NCI-H345 (cell line): ENCODE results near the gene LGALS7B.
"Not testable (repeated sequence)": the region's sequence is repeated elsewhere in the genome, so short reads cannot be mapped to it uniquely, and the experiment has no call there.

Source experiments
- DNase-seq: peaks from one replicate; lab custom pipeline; 2025; lab: John Stamatoyannopoulos, UW

Gene LGALS7B

DNA sequence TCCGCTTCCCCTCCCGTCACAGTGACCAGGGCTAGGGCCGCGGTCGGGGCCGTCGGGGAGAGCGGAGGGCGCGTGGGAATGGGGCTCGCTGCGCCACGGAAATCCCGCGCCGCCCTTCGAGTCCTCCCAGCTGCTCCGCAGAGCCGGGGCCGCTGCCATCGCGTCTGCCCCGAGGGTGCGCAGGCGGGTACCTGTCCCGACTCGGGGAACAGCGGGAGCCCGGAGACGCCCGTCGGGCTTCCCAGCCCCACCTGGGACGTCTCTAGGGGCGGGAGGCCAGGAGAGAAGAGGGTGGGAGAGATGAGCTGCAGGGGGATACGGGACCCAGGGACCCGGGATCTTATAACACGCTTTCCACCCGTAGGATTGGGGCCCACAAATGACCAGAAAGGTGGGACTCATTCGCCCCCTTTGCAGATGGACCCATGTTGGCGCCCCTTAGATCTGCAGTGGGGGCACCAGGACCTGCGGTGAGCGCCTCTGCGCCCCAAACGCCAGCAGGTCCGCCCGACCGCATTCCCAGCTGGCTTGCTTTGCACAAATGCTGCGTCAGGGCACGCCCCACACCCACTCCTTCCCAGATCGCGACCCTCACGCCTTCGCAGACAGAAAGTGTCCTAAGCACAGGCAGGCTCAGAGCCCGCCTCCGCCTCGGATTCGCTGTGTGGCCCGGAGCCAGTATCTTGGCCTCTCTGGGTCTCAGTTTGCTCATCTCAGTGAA is 18.6 kb upstream of the LGALS7B start:
- not testable (repeated sequence) for DNase-seq

DNA sequence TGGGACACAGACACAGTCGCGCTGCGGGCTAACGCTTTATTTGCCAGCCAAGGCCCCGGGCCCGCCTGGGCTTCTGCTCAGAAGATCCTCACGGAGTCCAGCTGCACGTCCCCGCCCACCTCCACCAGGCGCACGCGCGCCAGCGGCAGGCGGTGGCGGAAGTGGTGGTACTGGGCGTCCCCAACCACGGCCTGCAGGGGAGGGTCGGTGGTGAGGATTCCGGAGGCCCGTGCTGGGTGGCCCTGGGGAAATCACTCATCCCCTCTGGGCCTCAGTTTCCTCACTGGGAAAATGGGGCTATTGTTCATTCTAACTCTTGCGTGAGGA is 18.1 kb upstream of the LGALS7B start:
- DNase-seq: not testable (repeated sequence)

DNA sequence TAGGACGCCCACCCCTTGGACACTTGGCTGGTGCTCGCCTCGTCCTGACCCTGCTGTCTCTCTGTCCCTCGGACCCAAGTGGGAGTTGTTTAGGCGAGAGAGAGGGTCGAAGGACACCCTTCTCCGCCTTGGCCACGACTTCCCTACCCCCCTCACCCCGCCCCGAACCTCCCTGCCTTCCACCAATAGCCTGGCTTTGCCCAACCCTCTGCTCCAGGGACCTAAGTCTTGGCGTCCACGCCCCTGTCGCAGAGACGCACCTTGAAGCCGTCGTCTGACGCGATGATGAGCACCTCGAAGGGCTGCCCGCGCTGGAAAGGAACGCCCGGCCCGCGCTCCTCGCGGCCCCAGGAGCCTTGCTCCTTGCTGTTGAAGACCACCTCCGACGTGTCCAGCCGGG is 17.4 kb upstream of the LGALS7B start:
- DNase-seq: not testable (repeated sequence)

DNA sequence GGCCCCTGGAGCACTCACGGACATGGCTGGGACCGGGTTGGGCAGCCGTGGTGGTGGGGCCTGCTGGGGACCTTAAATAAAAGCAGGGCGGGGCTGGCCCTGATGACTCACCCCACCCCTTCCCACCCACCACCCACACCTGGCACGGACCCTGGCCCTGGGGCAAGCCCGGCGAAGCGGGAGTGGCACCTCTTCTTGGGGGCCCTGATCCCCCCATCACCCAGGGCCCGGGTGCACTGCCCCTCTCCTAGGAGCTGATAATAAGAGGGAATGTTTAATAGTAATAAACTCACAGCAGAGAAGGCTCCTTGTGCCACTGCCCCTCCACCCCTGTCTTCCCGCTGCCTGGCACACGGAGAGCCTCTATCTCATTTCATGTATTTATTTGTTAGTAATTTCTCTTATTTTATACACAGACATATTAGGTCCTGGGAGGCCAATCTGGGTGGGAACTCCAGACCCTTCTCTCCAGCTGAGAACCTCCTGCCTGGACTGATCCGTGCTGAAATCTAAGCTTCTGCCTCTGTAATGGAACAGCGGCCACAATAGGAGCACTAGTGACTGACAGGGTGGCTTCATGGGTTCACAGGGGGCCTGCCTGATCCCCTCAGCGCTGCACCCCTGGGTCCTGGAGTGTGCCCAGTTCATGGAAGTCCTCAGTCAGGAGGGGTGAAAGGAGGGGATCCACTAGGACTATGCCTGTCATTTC is 15.4 kb upstream of the LGALS7B start, which contains the start of gene LGALS7:
Gene LGALS7 (minus strand): TSS at position 49 of the 709 bp plus-strand sequence. CDS start 25 bp downstream, at position 24.
- no peak for DNase-seq

DNA sequence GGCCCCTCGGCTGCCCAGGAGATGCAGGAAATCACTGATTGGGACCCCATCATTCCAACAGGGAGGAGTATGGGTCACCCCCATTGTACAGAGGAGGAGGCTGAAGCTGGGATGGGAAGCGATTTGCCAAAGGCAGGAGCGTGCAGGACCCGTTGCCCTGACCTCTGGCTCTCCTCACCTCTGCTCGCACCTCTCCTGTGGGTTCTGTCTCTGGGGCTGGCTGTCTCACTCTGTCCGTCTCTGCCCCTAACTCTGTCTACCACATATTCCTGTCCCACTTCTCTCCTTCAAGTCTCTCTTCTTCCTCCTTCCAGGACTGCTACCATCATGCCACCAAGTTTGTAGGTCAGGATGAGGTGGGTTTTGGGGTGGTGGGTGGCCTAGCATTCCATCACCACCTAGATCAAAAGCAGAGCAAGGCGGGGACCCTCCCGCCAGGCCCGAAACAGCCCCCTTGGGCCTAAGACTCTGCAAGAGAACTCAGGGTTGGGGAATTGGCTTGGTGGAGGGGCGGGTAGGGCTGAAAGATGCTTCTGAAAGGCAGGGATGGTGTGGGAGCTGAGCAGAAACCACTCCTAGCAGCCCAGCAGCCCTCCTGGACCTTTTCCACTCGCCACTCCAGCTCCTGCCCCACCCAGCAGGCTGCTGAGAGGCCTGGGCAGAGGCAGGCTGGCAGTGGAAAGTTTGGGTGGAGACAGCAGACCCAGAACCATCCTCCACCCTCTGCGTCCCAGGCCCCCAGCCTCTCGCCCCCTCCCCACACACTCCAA is 14.6 kb upstream of the LGALS7B start:
- no peak for DNase-seq

DNA sequence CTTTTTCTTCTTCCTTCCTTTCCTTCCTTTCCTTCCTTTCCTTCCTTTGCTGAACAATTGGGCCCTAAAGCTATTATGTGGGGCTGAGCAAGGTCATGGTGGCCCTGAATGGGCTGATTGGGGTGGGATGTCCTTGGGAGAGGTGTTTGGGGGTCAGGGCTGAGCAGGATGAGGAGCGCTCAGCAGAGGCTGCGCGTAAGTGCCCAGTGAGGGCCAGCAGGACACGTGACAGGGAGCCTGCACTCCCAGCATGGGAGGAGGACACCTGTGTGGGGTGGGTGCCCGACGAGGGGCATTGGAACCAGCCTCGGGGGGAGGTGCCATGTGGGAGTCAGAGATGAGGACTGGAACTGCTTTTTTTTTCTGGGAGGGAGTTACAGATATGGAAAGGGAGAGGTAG is 10.3 kb upstream of the LGALS7B start:
- no peak for DNase-seq

DNA sequence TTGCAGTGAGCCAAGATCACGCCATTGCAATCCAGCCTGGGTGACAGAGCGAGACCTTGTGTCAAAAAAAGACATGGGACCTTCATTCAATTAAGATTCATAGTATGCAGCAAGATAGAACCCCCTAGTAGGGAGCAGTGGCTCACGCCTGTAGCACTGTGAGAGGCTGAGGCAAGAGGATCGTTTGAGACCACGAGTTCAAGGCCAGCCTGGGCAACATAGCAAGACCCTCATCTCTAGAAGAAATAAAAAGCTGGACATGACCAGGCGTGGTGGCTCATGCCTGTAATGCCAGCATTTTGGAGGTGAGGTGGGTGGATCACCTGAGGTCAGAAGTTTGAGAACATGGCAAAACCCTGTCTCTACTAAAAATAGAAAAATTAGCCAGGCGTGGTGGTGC is 8.6 kb upstream of the LGALS7B start:
- DNase-seq: no peak

DNA sequence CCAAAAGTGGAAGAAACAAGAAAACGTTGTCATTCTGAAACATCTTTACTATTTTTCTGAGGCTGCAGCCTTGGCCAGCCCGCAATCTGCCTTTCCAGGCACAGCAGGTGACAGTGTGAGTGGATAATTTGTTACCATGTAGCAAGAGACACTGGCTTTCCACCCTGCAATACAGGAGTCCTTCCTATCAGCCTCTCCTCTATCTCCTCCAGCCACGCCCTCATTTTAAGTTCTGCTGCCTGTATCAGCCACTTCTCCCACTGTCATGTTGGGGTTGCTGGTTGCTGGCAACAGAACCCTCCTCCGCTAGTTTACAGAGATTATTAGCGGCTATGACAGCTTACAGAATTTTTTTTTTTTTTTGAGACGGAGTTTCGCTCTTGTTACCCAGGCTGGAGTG is 7.9 kb upstream of the LGALS7B start:
- DNase-seq: no peak

DNA sequence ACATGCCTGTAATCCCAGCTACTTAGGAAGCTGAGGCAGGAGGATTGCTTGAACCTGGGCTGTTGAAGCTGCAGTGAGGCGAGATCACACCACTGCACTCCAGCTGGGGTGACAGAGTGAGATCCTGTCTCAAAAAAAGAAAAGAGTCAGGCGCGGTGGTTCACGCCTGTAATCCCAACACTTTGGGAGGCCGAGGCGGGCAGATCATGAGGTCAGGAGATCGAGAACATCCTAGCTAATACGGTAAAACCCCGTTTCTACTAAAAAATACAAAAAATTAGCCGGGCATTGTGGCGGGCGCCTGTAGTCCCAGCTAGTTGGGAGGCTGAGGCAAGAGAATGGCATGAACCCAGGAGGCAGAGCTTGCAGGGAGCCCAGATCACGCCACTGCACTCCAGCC is 6.8 kb upstream of the LGALS7B start:
- DNase-seq: not testable (repeated sequence)

DNA sequence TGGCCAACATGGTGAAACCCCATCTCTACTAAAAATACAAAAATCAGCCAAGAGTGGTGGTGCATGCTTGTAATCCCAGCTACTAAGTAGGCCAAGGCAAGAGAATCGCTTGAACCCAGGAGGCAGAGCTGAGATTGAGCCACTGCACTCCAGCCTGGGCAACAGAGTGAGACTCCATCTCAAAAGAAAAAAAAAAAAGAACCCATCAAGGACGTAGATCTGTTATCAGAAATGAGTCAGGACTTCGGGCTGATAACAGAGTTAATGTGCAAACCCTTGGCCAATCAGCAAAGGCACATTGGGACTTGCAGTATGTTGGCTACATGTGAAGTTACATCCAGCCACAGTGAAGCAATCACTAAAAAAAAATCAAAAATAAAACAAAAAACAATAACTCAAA is 4.8 kb upstream of the LGALS7B start:
- DNase-seq: no peak

DNA sequence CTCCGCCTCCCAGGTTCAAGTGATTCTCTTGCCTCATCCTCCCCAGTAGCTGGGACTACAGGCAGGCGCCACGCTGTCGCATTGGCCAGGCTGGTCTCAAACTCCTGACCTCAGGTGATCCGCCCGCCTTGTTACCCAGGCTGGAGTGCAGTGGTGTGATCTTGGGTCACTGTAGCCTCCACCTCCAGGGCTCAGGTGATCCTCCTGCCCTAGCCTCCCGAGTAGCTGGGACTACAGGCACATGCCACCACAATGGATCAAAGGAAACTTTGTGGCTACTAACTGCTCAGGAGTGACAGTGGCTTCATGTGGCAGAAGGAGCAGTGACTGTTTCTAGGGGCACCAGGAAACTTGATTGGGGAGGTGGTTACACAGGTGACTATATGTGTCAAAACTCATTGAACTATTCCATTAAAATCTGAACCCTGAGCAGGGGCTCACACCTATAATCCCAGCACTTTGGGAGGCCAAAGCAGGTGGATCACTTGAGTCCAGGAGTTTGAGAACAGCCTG is 3.8 kb upstream of the LGALS7B start:
- no peak for DNase-seq

DNA sequence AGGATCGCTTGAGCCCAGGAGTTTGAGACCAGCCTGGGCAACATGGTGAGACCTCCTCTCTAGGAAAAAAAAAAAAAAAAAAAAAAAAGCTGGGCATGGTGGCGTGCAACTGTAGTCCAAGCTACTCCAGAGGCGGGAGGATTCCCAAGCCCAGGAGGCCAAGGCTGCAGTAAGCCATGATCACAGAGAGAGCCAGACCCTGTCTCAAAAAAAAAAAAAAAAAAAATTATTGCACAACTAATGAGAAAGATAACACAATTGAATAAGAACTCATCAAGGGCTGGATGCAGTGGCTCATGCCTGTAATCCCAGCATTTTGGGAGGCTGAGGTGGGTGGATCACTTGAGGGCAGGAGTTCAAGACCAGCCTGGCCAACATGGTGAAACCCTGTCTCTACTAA is 2.9 kb upstream of the LGALS7B start:
- not testable (repeated sequence) for DNase-seq

DNA sequence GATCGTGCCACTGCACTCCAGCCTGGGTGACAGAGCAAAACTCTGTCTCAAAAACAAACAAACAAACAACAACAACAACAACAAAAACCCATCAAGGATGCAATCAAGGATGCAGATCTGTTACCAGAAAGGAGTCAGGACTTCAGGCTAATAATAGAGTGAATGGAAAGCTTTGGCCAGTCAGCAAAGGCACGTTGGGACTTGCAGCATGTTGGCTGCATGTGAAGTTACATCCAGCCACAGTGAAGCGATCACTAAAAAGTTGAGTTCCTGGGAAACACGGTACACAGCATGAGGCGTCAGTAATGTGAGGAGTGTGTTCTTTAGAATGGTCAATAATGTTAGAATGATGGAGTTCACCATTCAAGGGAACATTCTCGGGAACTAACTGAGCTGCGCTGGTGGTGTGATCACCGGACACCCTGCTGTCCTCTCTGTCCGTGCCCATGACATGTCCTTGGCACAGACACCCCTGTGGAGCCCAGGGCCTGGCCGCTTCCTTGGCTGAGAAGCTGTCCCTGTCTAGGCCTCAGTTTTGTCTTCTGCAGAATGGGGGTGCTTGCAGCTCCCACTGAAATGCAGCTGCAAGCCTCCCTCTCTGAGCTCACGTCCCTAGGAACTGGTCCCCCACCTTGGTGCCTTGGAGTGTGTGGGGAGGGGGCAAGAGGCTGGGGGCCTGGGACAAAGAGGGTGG is 2.3 kb upstream of the LGALS7B start:
- DNase-seq: peak; percentile 26

DNA sequence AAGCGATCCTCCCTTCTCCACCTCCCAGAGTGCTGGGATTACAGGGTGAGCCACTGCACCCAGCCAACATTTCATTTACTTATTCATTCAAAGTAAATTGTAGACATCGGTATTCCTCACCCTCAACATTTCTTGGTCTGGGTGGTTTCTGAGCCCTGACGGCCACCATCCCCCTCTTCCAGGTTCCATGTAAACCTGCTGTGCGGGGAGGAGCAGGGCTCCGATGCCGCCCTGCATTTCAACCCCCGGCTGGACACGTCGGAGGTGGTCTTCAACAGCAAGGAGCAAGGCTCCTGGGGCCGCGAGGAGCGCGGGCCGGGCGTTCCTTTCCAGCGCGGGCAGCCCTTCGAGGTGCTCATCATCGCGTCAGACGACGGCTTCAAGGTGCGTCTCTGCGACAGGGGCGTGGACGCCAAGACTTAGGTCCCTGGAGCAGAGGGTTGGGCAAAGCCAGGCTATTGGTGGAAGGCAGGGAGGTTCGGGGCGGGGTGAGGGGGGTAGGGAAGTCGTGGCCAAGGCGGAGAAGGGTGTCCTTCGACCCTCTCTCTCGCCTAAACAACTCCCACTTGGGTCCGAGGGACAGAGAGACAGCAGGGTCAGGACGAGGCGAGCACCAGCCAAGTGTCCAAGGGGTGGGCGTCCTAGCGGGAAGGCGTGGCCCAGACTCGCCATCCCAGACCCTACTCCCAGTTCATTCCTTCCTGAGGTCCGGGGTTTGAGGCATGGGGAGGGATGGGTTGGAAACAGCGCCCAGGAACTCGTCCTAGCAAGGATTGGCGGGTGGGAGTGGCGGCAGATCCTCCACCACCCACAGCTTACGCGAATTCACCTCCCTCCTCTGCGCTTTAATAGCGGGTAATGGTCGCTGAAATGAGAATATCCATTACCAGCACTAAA is 1.8 kb downstream of the LGALS7B start:
- DNase-seq: not testable (repeated sequence)

DNA sequence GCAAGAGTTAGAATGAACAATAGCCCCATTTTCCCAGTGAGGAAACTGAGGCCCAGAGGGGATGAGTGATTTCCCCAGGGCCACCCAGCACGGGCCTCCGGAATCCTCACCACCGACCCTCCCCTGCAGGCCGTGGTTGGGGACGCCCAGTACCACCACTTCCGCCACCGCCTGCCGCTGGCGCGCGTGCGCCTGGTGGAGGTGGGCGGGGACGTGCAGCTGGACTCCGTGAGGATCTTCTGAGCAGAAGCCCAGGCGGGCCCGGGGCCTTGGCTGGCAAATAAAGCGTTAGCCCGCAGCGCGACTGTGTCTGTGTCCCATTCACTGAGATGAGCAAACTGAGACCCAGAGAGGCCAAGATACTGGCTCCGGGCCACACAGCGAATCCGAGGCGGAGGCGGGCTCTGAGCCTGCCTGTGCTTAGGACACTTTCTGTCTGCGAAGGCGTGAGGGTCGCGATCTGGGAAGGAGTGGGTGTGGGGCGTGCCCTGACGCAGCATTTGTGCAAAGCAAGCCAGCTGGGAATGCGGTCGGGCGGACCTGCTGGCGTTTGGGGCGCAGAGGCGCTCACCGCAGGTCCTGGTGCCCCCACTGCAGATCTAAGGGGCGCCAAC is 2.6 kb downstream of the LGALS7B start:
- DNase-seq: not testable (repeated sequence)

DNA sequence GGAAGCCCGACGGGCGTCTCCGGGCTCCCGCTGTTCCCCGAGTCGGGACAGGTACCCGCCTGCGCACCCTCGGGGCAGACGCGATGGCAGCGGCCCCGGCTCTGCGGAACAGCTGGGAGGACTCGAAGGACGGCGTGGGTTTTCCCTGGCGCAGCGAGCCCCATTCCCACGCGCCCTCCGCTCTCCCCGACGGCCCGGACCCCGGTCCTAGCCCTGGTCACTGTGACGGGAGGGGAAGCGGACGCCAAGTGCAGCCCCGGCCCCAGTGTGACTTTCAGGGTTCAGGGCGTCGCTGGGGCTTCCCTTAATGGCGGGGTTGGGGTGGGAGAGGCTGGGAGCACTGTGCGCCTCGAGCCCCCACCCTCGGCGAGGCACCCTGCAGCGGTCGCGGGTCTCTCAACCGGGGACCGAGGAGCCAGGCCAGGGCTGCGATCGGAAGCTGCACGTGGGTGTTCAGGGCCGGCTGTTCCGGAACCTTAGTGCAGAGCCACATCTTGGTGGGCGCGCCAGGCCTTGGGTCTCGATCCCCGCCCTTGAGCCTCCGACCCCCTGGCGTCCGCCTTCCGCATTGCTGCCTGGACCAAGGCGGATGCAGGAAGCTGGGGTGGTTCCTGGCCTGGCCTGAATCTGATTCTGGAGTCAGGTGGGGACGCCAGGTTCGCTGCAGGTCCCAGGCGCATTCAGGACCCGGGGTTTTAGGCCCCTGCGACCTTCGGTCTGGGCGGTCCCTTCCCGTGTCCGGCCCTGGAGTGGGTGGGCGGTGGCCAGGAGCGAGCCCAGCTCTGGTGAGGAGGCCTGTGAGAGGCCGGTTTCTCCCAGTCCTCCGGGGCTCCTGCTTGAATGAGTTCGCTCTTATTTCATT is 3.5 kb downstream of the LGALS7B start:
- DNase-seq: no peak

DNA sequence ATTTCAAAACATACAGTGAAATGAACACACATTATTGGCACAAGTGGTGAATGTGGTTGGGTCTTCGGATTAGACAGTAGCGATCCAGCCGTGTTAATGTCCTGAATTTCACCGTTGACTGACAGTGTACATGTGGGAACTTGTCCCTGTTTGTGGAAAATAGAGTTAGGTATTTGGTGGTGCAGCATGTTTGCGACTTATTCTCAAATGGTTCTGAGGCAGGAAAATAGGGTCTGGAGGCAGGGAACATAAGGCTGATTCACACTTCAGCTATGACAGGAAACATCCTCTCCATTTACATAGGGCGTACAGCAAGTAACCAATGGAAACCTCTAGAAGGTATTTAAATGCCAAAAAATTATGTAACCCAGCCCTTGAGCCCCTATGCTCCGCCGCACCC is 4.2 kb downstream of the LGALS7B start:
- DNase-seq: peak; percentile 34

DNA sequence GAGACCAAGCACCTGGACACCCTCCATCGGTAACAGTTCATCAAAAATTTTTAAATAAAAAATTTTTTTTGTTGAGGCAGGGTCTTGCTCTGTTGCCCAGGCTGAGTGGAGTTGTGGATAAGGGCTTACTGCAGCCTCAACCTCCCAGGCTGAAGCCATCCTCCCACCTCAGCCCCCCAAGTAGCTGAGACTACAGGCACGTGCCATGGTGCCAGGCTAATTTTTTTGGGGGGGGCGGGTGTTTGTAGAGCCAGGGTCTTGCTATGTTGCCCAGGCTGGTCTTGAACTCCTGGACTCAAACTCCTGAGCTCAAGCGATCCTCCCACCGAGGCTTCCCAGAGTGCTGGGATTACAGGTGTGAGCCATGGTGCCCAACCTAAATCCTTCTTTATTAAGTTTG is 4.7 kb downstream of the LGALS7B start:
- DNase-seq: no peak

DNA sequence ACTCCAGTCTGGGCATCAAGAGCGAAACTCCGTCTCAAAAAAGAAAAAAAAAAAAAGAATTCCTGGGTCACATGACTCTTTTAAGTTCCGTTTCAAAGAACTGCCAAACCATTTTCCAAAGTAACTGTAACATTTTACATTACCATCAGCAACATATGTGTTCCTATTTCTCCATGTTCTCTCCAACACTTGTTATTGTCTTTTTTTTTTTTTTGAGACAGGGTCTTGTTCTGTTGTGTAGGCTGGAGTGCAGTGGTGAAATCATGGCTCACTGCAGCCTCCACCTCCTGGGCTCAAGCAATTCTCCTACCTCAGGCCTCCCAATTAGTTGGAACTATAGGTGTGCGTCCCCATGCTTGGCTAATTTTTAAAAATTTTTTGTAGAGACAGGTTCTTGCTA is 6.5 kb downstream of the LGALS7B start:
- DNase-seq: no peak

DNA sequence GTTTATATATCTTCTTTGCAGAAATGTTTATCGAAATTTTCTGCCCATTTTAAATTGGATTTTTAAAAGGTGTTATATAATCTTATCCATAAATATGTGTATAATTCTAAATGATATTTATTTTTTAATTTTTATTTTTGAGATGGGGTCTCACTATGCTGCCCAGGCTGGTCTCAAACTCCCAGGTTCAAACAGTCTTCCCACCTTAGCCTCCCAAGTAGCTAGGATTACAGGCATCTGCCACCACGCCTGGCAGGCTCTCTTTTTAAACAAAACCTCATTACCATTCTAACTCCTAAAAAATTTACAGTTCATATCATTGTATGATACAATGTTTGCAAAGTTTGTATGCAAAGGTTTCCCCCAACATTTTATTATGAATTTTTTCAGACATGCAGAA is 7.2 kb downstream of the LGALS7B start:
- no peak for DNase-seq
